GM19328 (cell line): Measurements from ENCODE around the gene CEMIP.

Experiments
- ATAC-seq: cut with Tn5 transposase; IDR thresholded peaks from one replicate; pipeline ENCODE4 v1.9.1; 2021; ENCODE audit warnings: mild to moderate bottlenecking, moderate library complexity; ENCODE audit not compliant: unreplicated experiment

Gene CEMIP

DNA sequence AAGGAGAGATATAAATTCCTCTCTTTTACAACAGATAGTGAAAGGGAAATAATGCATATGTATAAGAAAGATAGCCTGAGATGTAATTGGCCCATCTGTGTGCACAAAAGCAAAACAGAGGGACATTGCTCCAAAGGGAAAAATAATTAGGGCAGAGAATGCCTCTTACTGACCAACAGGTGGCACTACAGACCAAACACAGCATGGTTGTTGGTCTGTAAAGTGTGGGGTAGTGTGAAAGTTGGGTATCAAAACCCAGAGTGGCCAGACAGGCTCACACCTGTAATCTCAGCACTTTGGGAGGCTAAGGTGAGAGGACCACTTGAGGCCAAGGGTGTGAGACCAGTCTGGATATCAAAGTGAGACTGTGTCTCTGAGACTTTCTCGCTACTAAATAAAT is 217.1 kb downstream of the CEMIP start:
- no peak for ATAC-seq

- no peak for ATAC-seq
Observed at GRCh38 chr15:80997692-80998091, 218.5 kb downstream of the CEMIP start.

DNA sequence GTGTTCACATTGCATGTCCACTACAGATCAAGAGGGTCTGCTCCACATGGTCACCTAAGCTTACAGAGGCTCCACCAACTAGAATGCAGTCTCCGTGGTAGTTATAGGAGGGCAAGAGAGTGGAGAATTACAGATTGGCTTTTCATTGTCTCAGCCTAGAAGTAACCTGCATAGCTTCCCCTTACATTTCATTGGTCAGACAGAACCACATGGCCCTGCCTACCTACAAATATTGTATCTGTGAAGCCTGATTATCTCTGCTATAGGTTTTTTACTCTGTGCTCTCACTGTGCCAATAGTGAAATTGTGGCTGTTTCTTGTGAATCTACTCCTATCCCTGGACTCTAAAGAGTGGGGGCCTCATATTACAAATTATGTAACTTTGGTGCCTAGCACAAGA is 219.1 kb downstream of the CEMIP start:
- no peak for ATAC-seq

- ATAC-seq = no peak
Observed at GRCh38 chr15:80999623-81000036, 220.5 kb downstream of the CEMIP start.

- ATAC-seq = no peak
Observed at GRCh38 chr15:81000144-81000623, 221.0 kb downstream of the CEMIP start.

- peak; percentile 61 for ATAC-seq
Observed at GRCh38 chr15:81000624-81001151, 221.5 kb downstream of the CEMIP start, which contains the start of gene TLNRD1. TLNRD1 (plus strand) TSS chr15:81000923; CDS start chr15:81002272, 1,349 bp downstream.
